NCI-H1105 treated with DMSO at 0.1 percent for 48 hours (cell line): ENCODE data around the gene GPR37L1.

Experiments used
- DNase-seq: peaks from one replicate; lab custom pipeline; 2025; lab: John Stamatoyannopoulos, UW

Gene GPR37L1

GRCh38 chr1:202122639-202123335 lies at the start of gene GPR37L1:
GPR37L1 (plus strand) TSS chr1:202122917; CDS start chr1:202122964, 47 bp downstream.
- DNase-seq, result no peak

GRCh38 chr1:202073206-202073605 lies 49.5 kb upstream of the GPR37L1 start:
- no peak for DNase-seq

- DNase-seq, result no peak
Observed at GRCh38 chr1:202074985-202075384, 47.7 kb upstream of the GPR37L1 start.

GRCh38 chr1:202075389-202075788 lies 47.3 kb upstream of the GPR37L1 start:
- no peak for DNase-seq

GRCh38 chr1:202076050-202076511 lies 46.6 kb upstream of the GPR37L1 start:
- DNase-seq, result no peak

- DNase-seq, result no peak
Observed at GRCh38 chr1:202078241-202078640, 44.5 kb upstream of the GPR37L1 start.

- DNase-seq, result no peak
Observed at GRCh38 chr1:202081992-202082391, 40.7 kb upstream of the GPR37L1 start.

- peak; percentile 74 for DNase-seq
Observed at GRCh38 chr1:202084791-202085681, 37.7 kb upstream of the GPR37L1 start.

GRCh38 chr1:202085682-202086373 lies 36.9 kb upstream of the GPR37L1 start:
- DNase-seq, result peak; percentile 44

- DNase-seq, result no peak
Observed at GRCh38 chr1:202086579-202087350, 36.0 kb upstream of the GPR37L1 start.

- no peak for DNase-seq
Observed at GRCh38 chr1:202088206-202088605, 34.5 kb upstream of the GPR37L1 start.

- DNase-seq, result no peak
Observed at GRCh38 chr1:202090994-202091393, 31.7 kb upstream of the GPR37L1 start.

- no peak for DNase-seq
Observed at GRCh38 chr1:202093858-202094257, 28.9 kb upstream of the GPR37L1 start.

- no peak for DNase-seq
Observed at GRCh38 chr1:202101184-202101583, 21.5 kb upstream of the GPR37L1 start.

- no peak for DNase-seq
Observed at GRCh38 chr1:202104073-202104472, 18.6 kb upstream of the GPR37L1 start.

- no peak for DNase-seq
Observed at GRCh38 chr1:202105571-202106339, 17.0 kb upstream of the GPR37L1 start.

GRCh38 chr1:202106340-202107254 lies 16.1 kb upstream of the GPR37L1 start:
- DNase-seq, result peak; percentile 22

- peak; percentile 96 for DNase-seq
Observed at GRCh38 chr1:202107321-202107761, 15.4 kb upstream of the GPR37L1 start.
